GM23338 (cell line): Measurements from ENCODE around the gene KDM4C. TPM values are rescaled to one million over a fixed set of nuclear protein-coding genes. Genes with fewer than 3 reads are reported as not detected.

ENCODE experiments used
- ATAC-seq: fragments of 200-7000 bp; cut with Tn5 transposase; 3 replicates; pipeline ENCODE4 v1.9.1; 2020
- DNase-seq: peaks from one replicate; pipeline ENCODE4 v3.0.0-alpha.2; 2015; ENCODE audit warnings: low spot score
- H2AFZ ChIP-seq: fragments of 200-600 bp; sonication (generic); 2 replicates; pipeline ENCODE4 v1.8.0; 2016; ENCODE audit warnings: antibody characterized with exemption, mild to moderate bottlenecking, moderate library complexity
- H3F3A ChIP-seq: fragments of 200-600 bp; sonication (generic); replicated peaks from 2 replicates; pipeline ENCODE4 v1.8.0; 2017; ENCODE audit warnings: antibody characterized with exemption, mixed run types, low read depth
- H3K27ac ChIP-seq: fragments of 200-600 bp; sonication (generic); 2 replicates; pipeline ENCODE4 v1.6.1; 2016; ENCODE audit warnings: low read depth
- H3K27me3 ChIP-seq: fragments of 200-600 bp; sonication (generic); 2 replicates; pipeline ENCODE4 v1.8.0; 2016; ENCODE audit warnings: mild to moderate bottlenecking, mixed run types, moderate library complexity; ENCODE audit not compliant: insufficient read depth
- H3K36me3 ChIP-seq: fragments of 200-600 bp; sonication (generic); 2 replicates; pipeline ENCODE4 v1.8.0; 2016; ENCODE audit warnings: mild to moderate bottlenecking; ENCODE audit not compliant: insufficient read depth
- H3K4me1 ChIP-seq: fragments of 200-600 bp; sonication (generic); 2 replicates; pipeline ENCODE4 v1.8.0; 2016; ENCODE audit warnings: mild to moderate bottlenecking, moderate library complexity; ENCODE audit not compliant: insufficient read depth
- H3K4me2 ChIP-seq: fragments of 200-600 bp; sonication (generic); 2 replicates; pipeline ENCODE4 v1.7.1; 2017; ENCODE audit warnings: mixed run types
- H3K4me3 ChIP-seq: fragments of 200-600 bp; sonication (generic); 2 replicates; pipeline ENCODE4 v1.6.1; 2016; ENCODE audit warnings: mixed run types
- H3K79me2 ChIP-seq: fragments of 200-600 bp; sonication (generic); replicated peaks from 2 replicates; pipeline ENCODE4 v1.8.0; 2017; ENCODE audit warnings: mild to moderate bottlenecking; ENCODE audit not compliant: insufficient read depth
- H3K9me2 ChIP-seq: fragments of 200-600 bp; sonication (generic); 2 replicates; pipeline ENCODE4 v1.8.0; 2017; ENCODE audit not compliant: insufficient read depth
- H4K20me1 ChIP-seq: fragments of 200-600 bp; sonication (generic); replicated peaks from 2 replicates; pipeline ENCODE4 v1.8.0; 2017; ENCODE audit warnings: mild to moderate bottlenecking; ENCODE audit not compliant: insufficient read depth
- H3K27ac Mint-ChIP-seq: 2 replicates; pipeline ENCODE4 v1.8.0; 2020; ENCODE audit warnings: inconsistent platforms, mild to moderate bottlenecking, moderate library complexity, mixed read lengths
- H3K27me3 Mint-ChIP-seq: 3 replicates; pipeline ENCODE4 v1.8.0; 2022; ENCODE audit warnings: low read depth, mild to moderate bottlenecking, moderate library complexity, mixed read lengths, inconsistent platforms; ENCODE audit not compliant: insufficient read depth, poor library complexity
- H3K36me3 Mint-ChIP-seq: 3 replicates; pipeline ENCODE4 v1.8.0; 2021; ENCODE audit warnings: low read depth, mild to moderate bottlenecking, inconsistent platforms, moderate library complexity, mixed read lengths
- H3K4me1 Mint-ChIP-seq: 3 replicates; pipeline ENCODE4 v1.8.0; 2020; ENCODE audit warnings: mild to moderate bottlenecking, inconsistent platforms, mixed read lengths
- H3K4me3 Mint-ChIP-seq: 3 replicates; pipeline ENCODE4 v1.8.0; 2021; ENCODE audit warnings: moderate library complexity, mild to moderate bottlenecking, inconsistent platforms, mixed read lengths
- H3K9me3 Mint-ChIP-seq: 3 replicates; pipeline ENCODE4 v1.8.0; 2020; ENCODE audit warnings: moderate library complexity, mild to moderate bottlenecking, inconsistent platforms, mixed read lengths
- CREB1 ChIP-seq: fragments of 250-450 bp; sonication (Bioruptor Pico); IDR thresholded peaks from 2 replicates; pipeline ENCODE4 v1.5.0; 2020; ENCODE audit warnings: low read depth, mild to moderate bottlenecking, moderate library complexity
- CTCF ChIP-seq, 2 experiments: fragments of 200-600 bp in 1 of 2; sonication (generic) in 1 of 2; conservative IDR thresholded peaks; 2 replicates each; pipeline versions ENCODE4 v1.5.1 to v1.6.1; 2016 to 2017; ENCODE audit warnings: antibody characterized with exemption in 2 of 2, low read depth in 2 of 2, mild to moderate bottlenecking in 2 of 2, moderate library complexity in 1 of 2
- EZH2 ChIP-seq: fragments of 200-600 bp; sonication (generic); IDR thresholded peaks from one replicate; pipeline ENCODE4 v1.8.0; 2017; ENCODE audit warnings: antibody characterized with exemption, mild to moderate bottlenecking, low read depth; ENCODE audit not compliant: unreplicated experiment
- EZH2phosphoT487 ChIP-seq: fragments of 200-600 bp; sonication (generic); IDR thresholded peaks from one replicate; pipeline ENCODE4 v1.8.1; 2018; ENCODE audit warnings: antibody characterized with exemption; ENCODE audit not compliant: unreplicated experiment
- JUNB ChIP-seq: IDR thresholded peaks from one replicate; pipeline ENCODE4 v1.6.1; 2016; ENCODE audit warnings: antibody characterized with exemption; ENCODE audit not compliant: unreplicated experiment
- NANOG ChIP-seq: IDR thresholded peaks from 2 replicates; pipeline ENCODE4 v1.6.1; 2016; ENCODE audit warnings: antibody characterized with exemption, borderline replicate concordance
- POLR2AphosphoS5 ChIP-seq: IDR thresholded peaks from 2 replicates; pipeline ENCODE4 v1.6.1; 2016; ENCODE audit warnings: antibody characterized with exemption, low read depth
- REST ChIP-seq: IDR thresholded peaks from one replicate; pipeline ENCODE4 v1.6.1; 2018; ENCODE audit warnings: antibody characterized with exemption; ENCODE audit not compliant: unreplicated experiment
- STAT1 ChIP-seq: IDR thresholded peaks from one replicate; pipeline ENCODE4 v1.6.1; 2016; ENCODE audit warnings: antibody characterized with exemption; ENCODE audit not compliant: unreplicated experiment
- ZNF114 ChIP-seq: fragments of 250-450 bp; sonication (Bioruptor Pico); IDR thresholded peaks from 2 replicates; pipeline ENCODE4 v1.5.0; 2020; ENCODE audit warnings: mild to moderate bottlenecking, moderate library complexity
- ZNF331 ChIP-seq: fragments of 250-450 bp; sonication (Bioruptor Pico); IDR thresholded peaks from 2 replicates; pipeline ENCODE4 v1.5.0; 2020; ENCODE audit warnings: low read depth, mild to moderate bottlenecking, moderate library complexity
- ZNF462 ChIP-seq: fragments of 250-450 bp; sonication (Bioruptor Pico); IDR thresholded peaks from 2 replicates; pipeline ENCODE4 v1.5.0; 2020; ENCODE audit warnings: mild to moderate bottlenecking, moderate library complexity
- polyA plus RNA-seq: library from polyadenylated mRNA; unstranded; fragments of >200 nt; fragmentation: Nextera tagmentation; extraction: Ambion mirVana; gene quantifications from 2 replicates; pipeline ENCODE4 v1.2.1, GENCODE V29; 2016
- total RNA-seq: library from RNA; depleted of rRNA; stranded (reverse); fragments of >200 nt; shearing (Covaris generic); gene quantifications from 2 replicates; pipeline ENCODE4 v1.2.3, GENCODE V29; 2014
- TF ChIP-seq, protein P1 (sequence below): IDR thresholded peaks from 2 replicates; pipeline ENCODE4 v1.6.1; 2016; ENCODE audit warnings: antibody characterized with exemption

The KDM4C gene
- total and polyA plus RNA-seq, 2 experiments from 2014 or later = 12.0 to 43.8 TPM

DNA sequence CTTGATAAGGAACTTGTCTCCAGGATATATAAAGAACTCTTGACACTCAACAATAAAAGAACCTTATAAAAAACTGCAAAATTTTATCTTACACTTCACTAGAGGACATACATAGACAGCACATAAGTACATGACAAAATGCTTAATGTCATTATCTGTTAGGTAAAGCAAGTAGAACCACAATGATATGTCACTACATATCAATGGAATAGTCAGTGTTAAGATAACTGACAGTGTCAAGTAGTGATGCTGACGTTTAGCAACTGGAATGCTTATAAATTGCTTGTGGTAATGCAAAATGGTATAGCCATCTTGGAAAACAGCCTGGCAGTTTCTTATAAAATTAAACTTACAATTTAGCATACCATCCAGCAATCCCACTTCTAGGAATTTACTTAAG lies 314.1 kb downstream of the KDM4C start:
- H3K36me3 ChIP-seq = no peaks in the 10 kb centered on the region
- H3K27ac ChIP-seq = no peak overlapping the region
- H3K9me2 ChIP-seq = no peaks in the 10 kb centered on the region
- no peak overlapping the region for H3K4me3 ChIP-seq
- TF ChIP-seq EZH2phosphoT487 (no peak), JUNB (no peak), POLR2AphosphoS5 (no peak), NANOG (no peak), CTCF (conservative IDR thresholded peaks at IDR 0.05; ENCODE audit: low read depth in 2 of 2) (no peak), CREB1 (no peak), ZNF114 (CRISPR knock-in tag) (no peak), ZNF331 (CRISPR knock-in tag) (no peak), EZH2 (no peak), REST (no peak), ZNF462 (no peak), STAT1 (no peak)
- TF ChIP-seq, protein P1, sequence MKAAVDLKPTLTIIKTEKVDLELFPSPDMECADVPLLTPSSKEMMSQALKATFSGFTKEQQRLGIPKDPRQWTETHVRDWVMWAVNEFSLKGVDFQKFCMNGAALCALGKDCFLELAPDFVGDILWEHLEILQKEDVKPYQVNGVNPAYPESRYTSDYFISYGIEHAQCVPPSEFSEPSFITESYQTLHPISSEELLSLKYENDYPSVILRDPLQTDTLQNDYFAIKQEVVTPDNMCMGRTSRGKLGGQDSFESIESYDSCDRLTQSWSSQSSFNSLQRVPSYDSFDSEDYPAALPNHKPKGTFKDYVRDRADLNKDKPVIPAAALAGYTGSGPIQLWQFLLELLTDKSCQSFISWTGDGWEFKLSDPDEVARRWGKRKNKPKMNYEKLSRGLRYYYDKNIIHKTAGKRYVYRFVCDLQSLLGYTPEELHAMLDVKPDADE = no peak
- Mint-ChIP-seq H3K27ac (no peak overlapping the region), H3K9me3 (no peaks in the 10 kb centered on the region), H3K36me3 (no peaks in the 10 kb centered on the region), H3K27me3 (no peaks in the 10 kb centered on the region), H3K4me1 (peaks cover 8% of the 10 kb centered on the region; the same call in 2 of the 3 replicates), H3K4me3 (no peak overlapping the region)
- H3K27me3 ChIP-seq = no peaks in the 10 kb centered on the region
- H3K4me2 ChIP-seq = no peak overlapping the region
- 0 out of 2 replicates have a peak, but pooled peaks cover 3% of the 10 kb centered on the region for H4K20me1 ChIP-seq
- H3K79me2 ChIP-seq = no peaks in the 10 kb centered on the region
- 0 out of 2 replicates have a peak, but pooled peaks cover 3% of the 10 kb centered on the region for H3K4me1 ChIP-seq
- DNase-seq (no peak), ATAC-seq (no peak)
- no peaks in the 10 kb centered on the region for H3F3A ChIP-seq
- H2AFZ ChIP-seq = no peak overlapping the region
